ENCODE measurements around the gene SELENOI.

GRCh38 chr2:26384183-26384582, 38.2 kb downstream of the SELENOI start:
- TF ChIP-seq CTCF (IDR thresholded peaks at IDR 0.05), result no peak
- TF ChIP-seq ZFX (IDR thresholded peaks at IDR 0.05; ENCODE audit: borderline replicate concordance), result no peak

All from 22Rv1 (cell line).